SK-N-DZ (cell line): ENCODE measurements around the gene FSTL5.

Experiments
- DNase-seq: peaks from one replicate; pipeline ENCODE4 v3.0.0-alpha.2; 2015; ENCODE audit warnings: low spot score

The FSTL5 gene

GRCh38 chr4:161336621-161337020 lies 827.2 kb downstream of the FSTL5 start:
- no peak for DNase-seq

GRCh38 chr4:161336016-161336530 lies 827.7 kb downstream of the FSTL5 start:
- DNase-seq, result no peak
